SK-N-SH (cell line): Measurements from ENCODE around the gene SLC8A1. TPM values are rescaled to one million over a fixed set of nuclear protein-coding genes. Genes with fewer than 3 reads are reported as not detected.

Experiments used
- CTCF ChIA-PET: fragments of 300-600, 350-600 bp; formaldehyde crosslinking; extraction: SDS; loops from one replicate; lab custom pipeline; 2021; lab: Yijun Ruan, JAX
- POLR2A ChIA-PET: fragments of 350-600 bp; sonication (Branson Sonifier 250); formaldehyde crosslinking; extraction: SDS; loops from one replicate; lab custom pipeline; 2020; ENCODE audit warnings: antibody characterized with exemption, inconsistent platforms; lab: Yijun Ruan, JAX
- DNase-seq: peaks from one replicate; pipeline ENCODE4 v3.0.0; 2012
- H2AFZ ChIP-seq: fragments of 200-600 bp; sonication (generic); 2 replicates; pipeline ENCODE4 v1.8.1; 2016; ENCODE audit warnings: antibody characterized with exemption, mild to moderate bottlenecking, low read depth
- H3F3A ChIP-seq: fragments of 200-600 bp; sonication (generic); replicated peaks from 2 replicates; pipeline ENCODE3; 2016; ENCODE audit warnings: antibody characterized with exemption, mild to moderate bottlenecking; ENCODE audit not compliant: insufficient read depth
- H3K27ac ChIP-seq, 2 experiments: fragments of 200-500 bp in 1 of 2; fragments of 200-600 bp in 1 of 2; sonication (Bioruptor generic) in 1 of 2; sonication (generic), shearing (Covaris generic) in 1 of 2; 2 replicates each; pipeline versions ENCODE4 v1.5.1 to v1.6.1; 2014 to 2016; ENCODE audit warnings: low read depth in 2 of 2, inconsistent platforms in 1 of 2, low read length in 1 of 2, mild to moderate bottlenecking in 1 of 2, mixed read lengths in 1 of 2
- H3K27me3 ChIP-seq: fragments of 200-600 bp; sonication (generic), shearing (Covaris generic); 2 replicates; pipeline ENCODE4 v1.6.1; 2016; ENCODE audit warnings: mixed run types; ENCODE audit not compliant: insufficient read depth
- H3K36me3 ChIP-seq, 2 experiments: fragments of 200-500 bp in 1 of 2; fragments of 200-600 bp in 1 of 2; sonication (Bioruptor generic) in 1 of 2; sonication (generic) in 1 of 2; replicated peaks in 1 of 2; 2 replicates each; pipeline versions ENCODE3 to v1.5.1; 2014 to 2016; ENCODE audit warnings: low read length in 1 of 2, mild to moderate bottlenecking in 1 of 2; ENCODE audit not compliant: insufficient read depth in 2 of 2, control insufficient read depth in 1 of 2
- H3K4me1 ChIP-seq, 2 experiments: fragments of 200-500 bp in 1 of 2; fragments of 200-600 bp in 1 of 2; sonication (Bioruptor generic) in 1 of 2; sonication (generic), shearing (Covaris generic) in 1 of 2; 2 replicates each; pipeline versions ENCODE4 v1.5.1 to v1.6.1; 2014 to 2016; ENCODE audit warnings: low read depth in 1 of 2, low read length in 1 of 2, mixed run types in 1 of 2; ENCODE audit not compliant: insufficient read depth in 2 of 2, control insufficient read depth in 1 of 2
- H3K4me2 ChIP-seq: fragments of 200-600 bp; sonication (generic), shearing (Covaris generic); 2 replicates; pipeline ENCODE4 v1.6.1; 2017; ENCODE audit warnings: mixed run types
- H3K4me3 ChIP-seq, 2 experiments: fragments of 200-500 bp in 1 of 2; fragments of 200-600 bp in 1 of 2; sonication (Bioruptor generic) in 1 of 2; sonication (generic), shearing (Covaris generic) in 1 of 2; 2 replicates each; pipeline versions ENCODE4 v1.5.1 to v1.8.1; 2014 to 2016; ENCODE audit warnings: low read depth in 2 of 2, inconsistent platforms in 1 of 2, low read length in 1 of 2, mild to moderate bottlenecking in 1 of 2, mixed read lengths in 1 of 2, moderate library complexity in 1 of 2
- H3K79me2 ChIP-seq: fragments of 200-600 bp; sonication (generic); 2 replicates; pipeline ENCODE4 v1.8.1; 2017; ENCODE audit warnings: mild to moderate bottlenecking; ENCODE audit not compliant: insufficient read depth
- H3K9ac ChIP-seq: fragments of 200-600 bp; sonication (generic); 2 replicates; pipeline ENCODE4 v1.6.1; 2017; ENCODE audit warnings: mixed run types
- H3K9me2 ChIP-seq: fragments of 200-600 bp; sonication (generic); 2 replicates; pipeline ENCODE4 v1.6.1; 2017; ENCODE audit warnings: mixed run types
- H3K9me3 ChIP-seq: fragments of 200-600 bp; sonication (generic); 2 replicates; pipeline ENCODE4 v1.6.1; 2017; ENCODE audit warnings: mixed run types, mild to moderate bottlenecking, moderate library complexity
- H4K20me1 ChIP-seq: fragments of 200-600 bp; sonication (generic); 2 replicates; pipeline ENCODE4 v1.6.1; 2017; ENCODE audit warnings: mild to moderate bottlenecking, mixed run types; ENCODE audit not compliant: insufficient read depth
- CTCF ChIP-seq: fragments of 200-600 bp; sonication (generic); IDR thresholded peaks from 2 replicates; pipeline ENCODE4 v1.6.1; 2017; ENCODE audit warnings: antibody characterized with exemption, mild to moderate bottlenecking, moderate library complexity
- ELF1 ChIP-seq: IDR thresholded peaks from 2 replicates; pipeline ENCODE4 v1.4.0; 2012
- EP300 ChIP-seq, 2 experiments: IDR thresholded peaks; 2 replicates each; pipeline versions ENCODE4 v1.4.0 to v1.6.1; 2012; ENCODE audit warnings: borderline replicate concordance in 1 of 2, low read depth in 1 of 2, low read length in 1 of 2
- EZH2phosphoT487 ChIP-seq: fragments of 200-600 bp; sonication (generic); IDR thresholded peaks from 2 replicates; pipeline ENCODE4 v1.6.1; 2017; ENCODE audit warnings: low read depth, mixed run types, mild to moderate bottlenecking, antibody characterized with exemption, moderate library complexity, borderline replicate concordance
- GABPA ChIP-seq: IDR thresholded peaks from 2 replicates; pipeline ENCODE4 v1.4.0; 2012; ENCODE audit warnings: low read depth, mild to moderate bottlenecking
- IRF3 ChIP-seq: fragments of 150-350 bp; IDR thresholded peaks from 2 replicates; pipeline ENCODE4 v1.6.1; 2016; ENCODE audit warnings: mild to moderate bottlenecking, low read depth, low read length
- MAX ChIP-seq: IDR thresholded peaks from 2 replicates; pipeline ENCODE4 v1.4.0; 2012; ENCODE audit warnings: low read depth
- MEF2A ChIP-seq: IDR thresholded peaks from 2 replicates; pipeline ENCODE4 v1.4.0; 2012; ENCODE audit warnings: low read depth, borderline replicate concordance
- NRF1 ChIP-seq: IDR thresholded peaks from 2 replicates; pipeline ENCODE4 v1.6.1; 2012; ENCODE audit warnings: low read depth, mild to moderate bottlenecking, low read length
- PBX3 ChIP-seq: IDR thresholded peaks from 2 replicates; pipeline ENCODE4; 2012
- POLR2AphosphoS5 ChIP-seq: IDR thresholded peaks from 2 replicates; pipeline ENCODE4 v1.6.1; 2012; ENCODE audit warnings: low read depth, low read length
- RCOR1 ChIP-seq: fragments of 150-350 bp; IDR thresholded peaks from 2 replicates; pipeline ENCODE4 v1.6.1; 2017; ENCODE audit warnings: antibody characterized with exemption, low read length
- REST ChIP-seq: IDR thresholded peaks from 2 replicates; pipeline ENCODE4 v1.6.1; 2012; ENCODE audit warnings: mild to moderate bottlenecking, low read depth, low read length, moderate library complexity
- RFX5 ChIP-seq: IDR thresholded peaks from 2 replicates; pipeline ENCODE4 v1.6.1; 2012; ENCODE audit warnings: mild to moderate bottlenecking, improper control_type of control experiment, low read length
- RXRA ChIP-seq: IDR thresholded peaks from 2 replicates; pipeline ENCODE4 v1.4.0; 2012; ENCODE audit warnings: low read depth, mild to moderate bottlenecking, borderline replicate concordance
- SIN3A ChIP-seq: IDR thresholded peaks from 2 replicates; pipeline ENCODE4 v1.6.1; 2012; ENCODE audit warnings: low read depth, mild to moderate bottlenecking, low read length, moderate library complexity, borderline replicate concordance
- TCF12 ChIP-seq: IDR thresholded peaks from 2 replicates; pipeline ENCODE4 v1.4.0; 2012
- TEAD4 ChIP-seq: IDR thresholded peaks from 2 replicates; pipeline ENCODE4 v1.4.0; 2012; ENCODE audit warnings: mild to moderate bottlenecking, borderline replicate concordance; ENCODE audit not compliant: insufficient read depth
- WGBS: methylation state at CpG from one replicate; pipeline ENCODE4 v1.1.6; 2017; ENCODE audit warnings: low lambda C conversion rate; 5-methylcytosine and 5-hydroxymethylcytosine counted together
- polyA plus RNA-seq, 3 experiments: library from polyadenylated mRNA; depleted of rRNA; stranded (reverse); fragments of >200 nt; gene quantifications; 2 replicates each; pipeline ENCODE4 v1.2.3, GENCODE V29; 2012

SLC8A1 gene
- polyA plus RNA-seq, 1 of the 3 experiments (the other 2 are of a cell fraction), result 3.2 TPM

- TF ChIP-seq CTCF (no peak), RFX5 (no peak)
These were observed 207.6 kb downstream of the SLC8A1 start (continued) for GRCh38 chr2:40244251-40244650.

- ChIA-PET CTCF (interaction anchor here (0.6 to 3.3 kb wide), 12 partner anchors 14 to 1455 kb away, joined by 3 to 13 read pairs (median 3); no protein-coding TSS in a partner anchor), POLR2A (no interaction called here)
- no peaks in the 10 kb centered on the region for H3K79me2 ChIP-seq
- H3K9me3 ChIP-seq, result no peaks in the 10 kb centered on the region
- no peaks in the 10 kb centered on the region for H3K27me3 ChIP-seq
- peak overlapping the region in 1 of 2 experiments; percentile 39; a peak in 1 of 4 replicates for H3K27ac ChIP-seq
- TF ChIP-seq MEF2A (no peak), IRF3 (no peak), POLR2AphosphoS5 (no peak), EZH2phosphoT487 (no peak), GABPA (no peak), NRF1 (no peak), MAX (no peak), RXRA (no peak)
- H3K4me1 ChIP-seq, result peaks cover 0 to 8% of the 10 kb centered on the region in 2 experiments; a peak in 2 of 4 replicates
- H4K20me1 ChIP-seq, result no peaks in the 10 kb centered on the region
- WGBS, result 87% methylated on average over 3 of the region's 3 CpGs
- H2AFZ ChIP-seq, result no peak overlapping the region
- no peak overlapping the region for H3K4me3 ChIP-seq
- no peaks in the 10 kb centered on the region for H3K36me3 ChIP-seq
- H3F3A ChIP-seq, result peaks cover 6% of the 10 kb centered on the region
- no peak overlapping the region for H3K9ac ChIP-seq
- no peak for DNase-seq
- no peak overlapping the region for H3K4me2 ChIP-seq
- H3K9me2 ChIP-seq, result no peaks in the 10 kb centered on the region
These were observed 208.2 kb downstream of the SLC8A1 start for GRCh38 chr2:40243581-40244187.

- Histone ChIP-seq H3K36me3 (no peaks in the 10 kb centered on the region), H3K27ac (no peak overlapping the region), H3K9me2 (no peaks in the 10 kb centered on the region), H2AFZ (no peak overlapping the region), H3K4me2 (no peak overlapping the region), H3K27me3 (no peaks in the 10 kb centered on the region), H3K79me2 (no peaks in the 10 kb centered on the region), H3F3A (peaks cover 6% of the 10 kb centered on the region), H4K20me1 (no peaks in the 10 kb centered on the region), H3K9ac (no peak overlapping the region), H3K4me3 (no peak overlapping the region), H3K9me3 (no peaks in the 10 kb centered on the region), H3K4me1 (peaks cover 0 to 8% of the 10 kb centered on the region in 2 experiments; a peak in 2 of 4 replicates)
- 85% methylated on average over 3 of the region's 3 CpGs for WGBS
- ChIA-PET POLR2A (no interaction called here), CTCF (interaction anchor here (2.1 kb wide), 1 partner anchor 1456 kb away, joined by 10 read pairs; no protein-coding TSS in a partner anchor)
- DNase-seq, result no peak
- TF ChIP-seq ELF1 (no peak), POLR2AphosphoS5 (no peak), REST (no peak), EP300 (IDR thresholded peaks at IDR 0.05; ENCODE audit: borderline replicate concordance in 1 of 2, low read depth in 1 of 2, low read length in 1 of 2) (no peak), TCF12 (no peak), TEAD4 (no peak), SIN3A (no peak), RCOR1 (no peak), PBX3 (no peak)
These were observed 209.6 kb downstream of the SLC8A1 start for GRCh38 chr2:40242315-40242714.
